Fibroblast of mammary gland (primary cell): ENCODE results near the gene CYP2E1.

ENCODE experiments used
- DNase-seq: peaks from one replicate; pipeline ENCODE4 v3.0.0-alpha.2; 2010; ENCODE audit warnings: low read depth
- H3K4me3 ChIP-seq: 2 replicates; pipeline ENCODE4 v1.5.1; 2011; ENCODE audit warnings: low read depth, mild to moderate bottlenecking, low read length, moderate library complexity; ENCODE audit not compliant: control insufficient read depth
- TF ChIP-seq, protein P1 (sequence below): conservative IDR thresholded peaks from 2 replicates; pipeline ENCODE4 v1.5.1; 2011; ENCODE audit warnings: low read depth, low read length, inconsistent platforms; ENCODE audit not compliant: control insufficient read depth, insufficient read depth

CYP2E1 gene

DNA sequence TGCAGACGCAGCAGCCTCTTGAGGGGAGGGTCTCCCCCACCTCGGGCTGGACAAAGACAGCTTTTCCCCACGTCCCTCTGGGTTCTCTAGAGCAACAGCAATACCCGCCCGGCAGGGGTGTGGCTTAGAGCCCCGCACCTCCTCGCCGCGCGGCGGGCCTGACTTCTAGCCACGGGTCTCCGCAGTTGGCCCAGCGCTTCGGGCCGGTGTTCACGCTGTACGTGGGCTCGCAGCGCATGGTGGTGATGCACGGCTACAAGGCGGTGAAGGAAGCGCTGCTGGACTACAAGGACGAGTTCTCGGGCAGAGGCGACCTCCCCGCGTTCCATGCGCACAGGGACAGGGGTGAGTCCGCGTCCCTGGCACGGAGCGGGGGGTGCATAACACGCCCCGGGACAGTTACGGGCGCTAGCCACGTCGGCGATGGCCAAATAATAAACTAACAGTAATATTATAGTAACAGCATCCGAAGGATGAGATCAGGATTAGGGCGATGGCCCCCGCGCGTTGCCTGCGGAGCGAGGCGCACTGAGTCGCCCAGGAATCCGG, 1.2 kb downstream of the CYP2E1 start:
- DNase-seq: no peak
- TF ChIP-seq, protein P1, sequence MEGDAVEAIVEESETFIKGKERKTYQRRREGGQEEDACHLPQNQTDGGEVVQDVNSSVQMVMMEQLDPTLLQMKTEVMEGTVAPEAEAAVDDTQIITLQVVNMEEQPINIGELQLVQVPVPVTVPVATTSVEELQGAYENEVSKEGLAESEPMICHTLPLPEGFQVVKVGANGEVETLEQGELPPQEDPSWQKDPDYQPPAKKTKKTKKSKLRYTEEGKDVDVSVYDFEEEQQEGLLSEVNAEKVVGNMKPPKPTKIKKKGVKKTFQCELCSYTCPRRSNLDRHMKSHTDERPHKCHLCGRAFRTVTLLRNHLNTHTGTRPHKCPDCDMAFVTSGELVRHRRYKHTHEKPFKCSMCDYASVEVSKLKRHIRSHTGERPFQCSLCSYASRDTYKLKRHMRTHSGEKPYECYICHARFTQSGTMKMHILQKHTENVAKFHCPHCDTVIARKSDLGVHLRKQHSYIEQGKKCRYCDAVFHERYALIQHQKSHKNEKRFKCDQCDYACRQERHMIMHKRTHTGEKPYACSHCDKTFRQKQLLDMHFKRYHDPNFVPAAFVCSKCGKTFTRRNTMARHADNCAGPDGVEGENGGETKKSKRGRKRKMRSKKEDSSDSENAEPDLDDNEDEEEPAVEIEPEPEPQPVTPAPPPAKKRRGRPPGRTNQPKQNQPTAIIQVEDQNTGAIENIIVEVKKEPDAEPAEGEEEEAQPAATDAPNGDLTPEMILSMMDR: no peak
- H3K4me3 ChIP-seq: no peak overlapping the region

GRCh38 chr10:133528845-133529575, 1.8 kb downstream of the CYP2E1 start:
- peak; percentile 10 for DNase-seq
- TF ChIP-seq, protein P1: no peak
- H3K4me3 ChIP-seq: no peak overlapping the region

DNA sequence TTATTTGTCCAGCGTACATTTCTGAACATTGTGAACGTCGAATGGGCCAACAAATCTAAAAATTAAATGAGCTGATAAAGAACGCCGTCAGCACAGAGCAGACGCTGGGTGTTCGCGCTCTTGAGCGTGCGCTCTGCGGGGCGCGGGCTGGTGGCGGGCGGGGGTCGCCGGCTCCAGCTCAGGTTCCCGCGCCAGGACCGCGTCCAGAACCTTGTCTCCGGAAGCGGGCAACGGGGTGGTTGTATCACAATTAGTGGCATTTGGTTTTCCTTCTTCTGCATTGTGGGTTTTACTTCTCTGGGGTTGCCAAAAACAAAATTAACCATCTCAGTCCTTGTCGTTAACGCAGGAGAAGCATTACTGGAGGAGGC, 2.4 kb downstream of the CYP2E1 start:
- no peak for DNase-seq
- TF ChIP-seq, protein P1: no peak
- no peak overlapping the region for H3K4me3 ChIP-seq

DNA sequence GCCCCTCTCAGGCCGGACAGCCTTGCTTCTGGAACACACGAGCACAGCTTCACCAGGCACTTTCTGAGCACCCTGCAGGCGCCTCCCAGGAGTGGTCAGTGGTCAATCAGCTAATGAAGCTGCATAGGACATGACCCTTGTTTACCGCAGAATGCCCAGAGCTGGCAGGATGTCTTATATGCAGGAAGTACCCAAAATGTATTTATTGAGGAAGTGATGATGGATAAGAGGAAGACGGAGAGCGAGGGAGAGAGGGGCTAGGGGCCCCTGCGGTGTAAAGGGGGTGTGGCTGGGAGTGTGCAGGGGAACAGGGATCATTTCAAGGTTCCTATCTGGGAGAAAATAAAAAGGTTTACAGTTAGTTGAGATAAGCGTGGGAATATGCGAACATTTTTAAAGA, 3.3 kb downstream of the CYP2E1 start:
- TF ChIP-seq, protein P1: no peak
- no peak overlapping the region for H3K4me3 ChIP-seq

GRCh38 chr10:133532871-133533270, 5.7 kb downstream of the CYP2E1 start:
- no peak for DNase-seq
- TF ChIP-seq, protein P1: no peak

More for the DNA sequence above, 3.3 kb downstream of the CYP2E1 start:
- no peak for DNase-seq

DNA sequence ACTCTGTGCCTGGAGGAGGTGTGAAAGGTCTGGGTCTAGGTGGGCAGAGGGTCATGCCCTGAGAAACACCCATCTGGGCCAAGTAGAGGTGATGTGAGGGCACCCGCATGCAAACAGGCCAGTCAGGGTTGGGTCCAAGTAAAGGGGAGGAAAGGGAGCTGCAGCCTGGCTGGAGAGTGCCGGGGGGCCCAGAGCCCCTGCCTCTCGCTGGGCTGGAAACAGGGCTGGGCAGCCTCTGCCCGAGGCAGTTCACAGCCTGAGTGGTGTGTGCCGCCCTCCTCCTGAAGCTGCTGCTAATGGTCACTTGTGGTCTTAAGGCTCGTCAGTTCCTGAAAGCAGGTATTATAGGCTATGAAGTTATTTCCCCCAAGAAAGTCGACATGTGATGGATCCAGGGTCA, 7.3 kb downstream of the CYP2E1 start:
- DNase-seq: no peak
- TF ChIP-seq, protein P1: no peak
- no peak overlapping the region for H3K4me3 ChIP-seq

More at GRCh38 chr10:133532871-133533270, 5.7 kb downstream of the CYP2E1 start:
- no peak overlapping the region for H3K4me3 ChIP-seq
